NCI-H460 (cell line): ENCODE results near the gene FBXO34. TPM values are rescaled to one million over a fixed set of nuclear protein-coding genes. Genes with fewer than 3 reads are reported as not detected.
A peak's percentile ranks its signal among the peaks of the same experiment; 100 is the strongest.
"Not testable (repeated sequence)": the region's sequence is repeated elsewhere in the genome, so short reads cannot be mapped to it uniquely, and the experiment has no call there.

Source experiments
- DNase-seq: peaks from one replicate; pipeline ENCODE4 v3.0.0-alpha.2; 2016; ENCODE audit warnings: low read depth; ENCODE audit errors: extremely low read depth
- total RNA-seq: library from RNA; depleted of rRNA; stranded (reverse); fragments of >200 nt; shearing (Covaris generic); gene quantifications from 2 replicates; pipeline ENCODE4 v1.2.3, GENCODE V29; 2014

FBXO34 gene
- total RNA-seq, 1 experiment from 2014 or later: 21.4 TPM

- DNase-seq: no peak
Observed at GRCh38 chr14:55340482-55340881, 69.3 kb downstream of the FBXO34 start.

GRCh38 chr14:55341781-55342180 lies 70.6 kb downstream of the FBXO34 start:
- DNase-seq: no peak

GRCh38 chr14:55344582-55345163 lies 73.5 kb downstream of the FBXO34 start:
- DNase-seq: not testable (repeated sequence)

DNA sequence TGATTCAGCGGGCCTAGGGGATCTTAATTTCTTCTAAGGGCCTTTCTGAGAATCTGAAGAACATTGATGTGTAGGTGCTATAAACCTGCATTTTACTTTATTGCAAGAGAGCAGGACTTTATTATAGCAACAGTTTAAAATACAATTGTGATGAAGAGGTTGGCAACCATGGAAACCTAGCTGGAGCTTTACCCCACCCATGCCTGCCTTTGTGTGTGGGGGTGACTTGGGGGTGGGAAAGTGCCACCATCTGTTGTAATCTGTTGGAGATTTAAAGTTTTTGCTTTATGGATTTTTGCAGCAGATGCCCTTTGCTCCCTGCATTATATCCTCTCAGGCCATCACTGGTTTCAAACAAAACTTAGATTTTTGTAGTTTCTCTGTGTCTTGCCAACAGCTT lies 75.8 kb downstream of the FBXO34 start:
- no peak for DNase-seq

GRCh38 chr14:55347748-55348147 lies 76.5 kb downstream of the FBXO34 start:
- no peak for DNase-seq

DNA sequence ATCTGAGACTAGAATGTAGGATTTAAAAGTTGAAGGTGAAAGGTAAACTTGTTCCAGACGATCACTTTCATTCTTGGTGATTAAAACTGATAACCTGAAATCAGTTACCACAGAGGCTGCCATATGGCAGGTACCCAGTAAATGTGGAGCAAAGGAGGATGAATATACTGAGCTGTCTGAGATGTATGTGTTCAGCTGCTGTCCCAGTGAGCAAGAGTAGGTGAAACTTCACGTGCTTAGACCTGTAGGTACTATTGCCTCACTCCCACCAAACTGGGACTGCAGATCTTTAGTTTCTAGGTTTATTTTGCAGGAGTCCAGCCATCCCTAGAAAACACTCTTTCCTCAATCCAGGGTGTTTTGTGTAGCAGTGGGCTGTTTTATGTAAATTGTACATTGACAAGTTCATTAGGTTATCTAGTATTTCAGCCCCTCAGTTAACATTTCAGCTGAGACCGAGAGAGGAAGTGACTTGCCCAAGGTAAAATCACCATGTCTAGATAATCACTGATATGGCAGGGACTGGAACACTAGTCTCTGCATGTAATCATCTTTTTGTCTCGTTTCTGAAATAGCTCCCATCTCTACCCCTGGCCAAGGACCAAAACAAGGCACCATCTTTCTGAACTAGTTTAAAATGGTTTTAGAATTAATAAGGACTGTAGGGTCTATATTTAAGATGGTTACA lies 77.7 kb downstream of the FBXO34 start:
- no peak for DNase-seq

DNA sequence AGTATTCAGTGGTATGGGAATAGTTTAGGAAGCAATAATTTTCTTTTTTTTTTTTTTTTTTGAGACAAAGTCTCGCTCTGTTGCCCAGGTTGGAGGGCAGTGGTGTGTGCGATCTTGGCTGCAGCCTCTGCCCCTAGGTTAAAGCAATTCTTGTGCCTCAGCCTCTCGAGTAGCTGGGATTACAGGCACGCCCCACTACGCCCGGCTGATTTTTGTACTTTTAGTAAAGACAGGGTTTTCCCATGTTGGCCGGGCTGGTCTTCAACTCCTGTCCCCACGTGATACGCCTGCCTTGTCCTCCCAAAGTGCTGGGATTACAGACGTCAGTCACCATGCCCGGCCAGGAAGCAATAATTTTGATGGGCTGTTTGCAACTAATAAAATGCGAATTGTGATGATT lies 78.3 kb downstream of the FBXO34 start:
- no peak for DNase-seq

GRCh38 chr14:55350461-55350860 lies 79.2 kb downstream of the FBXO34 start:
- no peak for DNase-seq

- no peak for DNase-seq
Observed at GRCh38 chr14:55351111-55351510, 79.9 kb downstream of the FBXO34 start.

DNA sequence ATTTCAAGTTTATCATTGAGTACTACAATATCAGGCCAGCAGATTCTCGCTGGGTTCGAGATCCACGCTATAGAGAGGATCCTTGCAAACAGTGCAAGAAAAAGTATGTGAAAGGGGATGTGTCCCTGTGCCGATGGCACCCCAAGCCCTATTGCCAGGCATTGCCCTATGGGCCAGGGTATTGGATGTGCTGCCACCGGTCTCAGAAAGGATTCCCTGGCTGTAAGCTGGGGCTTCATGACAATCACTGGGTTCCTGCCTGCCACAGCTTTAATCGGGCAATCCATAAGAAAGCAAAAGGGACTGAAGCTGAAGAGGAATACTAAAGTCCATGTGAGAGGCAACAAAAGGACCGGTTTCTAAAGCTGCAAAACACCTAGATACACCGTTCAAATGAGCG lies 81.0 kb downstream of the FBXO34 start:
- DNase-seq: no peak

DNA sequence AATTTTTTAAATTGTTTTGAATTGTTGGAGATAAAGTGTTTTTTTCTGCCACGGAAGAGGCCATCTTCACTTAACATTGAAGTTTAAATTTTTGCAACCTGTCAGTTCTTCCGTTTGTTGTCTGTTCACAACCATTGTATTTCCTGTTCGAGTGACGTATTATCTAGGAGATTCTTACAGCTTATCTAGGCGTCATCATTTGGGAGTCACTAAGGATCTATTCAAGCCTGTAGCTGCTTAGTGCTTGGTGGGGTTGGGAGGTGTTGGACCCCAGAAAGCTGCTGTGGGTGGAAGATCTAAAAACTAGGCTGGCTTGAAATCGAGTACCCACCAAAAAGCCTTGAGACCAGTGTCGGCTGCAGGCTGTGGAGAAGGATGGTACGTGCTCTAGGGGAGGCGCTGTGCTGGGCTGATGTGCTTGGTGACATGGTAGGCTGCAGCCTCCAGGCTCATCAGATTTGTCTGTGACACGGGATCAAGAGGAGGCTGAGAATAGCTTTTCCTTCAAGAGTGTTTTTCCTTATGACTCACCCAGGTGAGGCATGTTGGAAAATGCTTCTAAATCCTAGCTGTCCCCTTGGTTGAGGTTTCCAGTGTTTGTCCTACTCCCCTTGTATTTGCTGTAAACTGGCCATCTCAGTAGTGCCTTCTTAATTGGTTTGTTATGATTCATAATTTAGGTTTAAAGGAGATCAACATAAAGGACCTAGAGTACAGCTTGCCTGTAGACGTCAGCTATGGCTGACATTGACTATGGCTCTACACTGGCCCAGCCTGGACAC lies 82.7 kb downstream of the FBXO34 start:
- no peak for DNase-seq

- DNase-seq: peak; percentile 43
Observed at GRCh38 chr14:55354500-55354899, 83.3 kb downstream of the FBXO34 start.

DNA sequence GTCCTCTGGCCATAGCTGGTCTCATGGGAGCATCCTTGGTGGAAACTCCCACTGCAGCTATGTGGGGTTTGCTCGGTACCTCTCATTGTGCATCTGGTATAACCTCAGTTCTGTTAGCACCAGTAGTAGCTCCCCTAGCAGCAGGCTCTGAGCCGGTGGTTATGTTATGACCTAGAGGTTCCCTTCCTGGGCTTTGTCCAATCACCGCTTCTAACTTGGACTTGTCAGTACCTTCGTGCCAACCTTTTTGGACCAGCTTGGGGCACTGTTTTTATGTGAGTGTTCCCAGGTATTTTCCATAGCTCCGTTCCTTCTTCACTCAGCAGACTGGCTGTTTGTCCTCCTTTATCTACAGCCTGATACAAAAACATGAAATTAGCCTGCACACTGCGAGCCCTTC lies 84.7 kb downstream of the FBXO34 start:
- DNase-seq: no peak

- DNase-seq: no peak
Observed at GRCh38 chr14:55356913-55357312, 85.7 kb downstream of the FBXO34 start.

- no peak for DNase-seq
Observed at GRCh38 chr14:55359307-55359706, 88.1 kb downstream of the FBXO34 start.

DNA sequence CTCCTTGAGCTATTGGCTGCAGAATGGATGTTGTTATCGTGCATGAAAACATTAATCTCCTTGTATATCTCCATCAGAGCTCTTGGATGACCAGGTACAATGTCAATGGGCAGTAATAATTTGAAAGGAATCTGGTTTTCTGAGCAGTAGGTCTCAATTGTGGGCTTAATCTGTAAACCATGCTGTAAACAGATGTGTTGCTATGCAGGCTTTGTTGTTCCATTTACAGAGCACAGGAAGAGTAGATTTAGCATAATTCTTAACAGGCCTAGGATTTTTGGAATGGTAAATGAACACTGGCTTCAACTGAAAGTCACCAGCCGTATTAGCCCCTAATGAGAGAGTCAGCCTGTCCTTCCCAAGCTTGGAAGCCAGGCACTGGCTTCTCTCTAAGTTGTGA lies 90.0 kb downstream of the FBXO34 start:
- no peak for DNase-seq

DNA sequence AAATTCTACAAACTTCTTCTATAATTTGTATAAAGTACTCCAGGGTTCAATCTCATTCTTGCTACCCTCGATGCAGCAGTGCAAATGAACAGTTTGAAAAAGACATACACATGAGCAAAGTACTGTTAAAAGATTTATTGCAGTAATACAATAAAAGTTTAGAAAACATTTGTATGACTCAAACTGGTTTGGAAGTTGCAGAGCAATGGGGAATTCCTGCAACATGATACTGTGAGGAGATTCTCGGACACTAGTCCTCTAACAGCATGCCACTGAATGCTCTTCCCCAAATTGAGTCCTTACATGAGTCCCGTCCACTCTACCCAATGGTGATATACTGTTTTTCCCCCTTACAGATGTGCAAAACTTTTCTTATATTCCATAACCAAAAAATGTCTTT lies 95.0 kb downstream of the FBXO34 start:
- no peak for DNase-seq

GRCh38 chr14:55370883-55371455 lies 99.7 kb downstream of the FBXO34 start:
- DNase-seq: no peak

GRCh38 chr14:55372423-55372822 lies 101.2 kb downstream of the FBXO34 start:
- no peak for DNase-seq

- DNase-seq: no peak
Observed at GRCh38 chr14:55372825-55373224, 101.6 kb downstream of the FBXO34 start.
